CD14-positive monocyte (primary cell): ENCODE measurements around the gene PRAF2. TPM values are rescaled to one million over a fixed set of nuclear protein-coding genes. Genes with fewer than 3 reads are reported as not detected.

Experiments used
- DNase-seq, 3 donors: peaks; one replicate each; pipeline ENCODE4 v3.0.0-alpha.2; 2011 to 2022
- H2AFZ ChIP-seq: 2 replicates; pipeline ENCODE4 v1.6.0; 2012; ENCODE audit warnings: mild to moderate bottlenecking, low read depth, low read length, inconsistent platforms; ENCODE audit not compliant: insufficient read depth, poor library complexity, severe bottlenecking
- H3K27ac ChIP-seq, 2 donors: 1 replicate in 1 of 2; 2 replicates in 1 of 2; pipeline ENCODE4 v1.5.1; 2012 to 2013; ENCODE audit warnings: low read length in 2 of 2, control low read depth in 1 of 2, inconsistent platforms in 1 of 2, low read depth in 1 of 2, mild to moderate bottlenecking in 1 of 2
- H3K27me3 ChIP-seq, 2 donors: one replicate each; pipeline versions ENCODE4 v1.6.0 to v1.6.1; 2011 to 2013; ENCODE audit warnings: low read length in 2 of 2; ENCODE audit not compliant: control insufficient read depth in 2 of 2, insufficient read depth in 2 of 2
- H3K36me3 ChIP-seq, 2 donors: replicated peaks in 1 of 2; 1 replicate in 1 of 2; 2 replicates in 1 of 2; pipeline versions ENCODE4 v1.5.1 to v1.6.1; 2012 to 2013; ENCODE audit warnings: low read length in 2 of 2, control low read depth in 1 of 2, inconsistent platforms in 1 of 2, mild to moderate bottlenecking in 1 of 2; ENCODE audit not compliant: insufficient read depth in 2 of 2, control insufficient read depth in 1 of 2
- H3K4me1 ChIP-seq, 2 donors: 1 replicate in 1 of 2; 2 replicates in 1 of 2; pipeline versions ENCODE4 v1.5.1 to v1.6.1; 2012 to 2013; ENCODE audit warnings: low read length in 2 of 2, control low read depth in 1 of 2, inconsistent platforms in 1 of 2, mild to moderate bottlenecking in 1 of 2, moderate library complexity in 1 of 2; ENCODE audit not compliant: insufficient read depth in 2 of 2, control insufficient read depth in 1 of 2
- H3K4me2 ChIP-seq: replicated peaks from 2 replicates; pipeline ENCODE3; 2012; ENCODE audit warnings: low read length, moderate library complexity, mild to moderate bottlenecking; ENCODE audit not compliant: poor library complexity, severe bottlenecking; ENCODE audit errors: extremely low read depth
- H3K4me3 ChIP-seq, 3 experiments: fragments of 200-600 bp in 1 of 3; sonication (generic) in 1 of 3; replicated peaks in 1 of 3; 1 replicate in 2 of 3; 2 replicates in 1 of 3; pipeline ENCODE4 v1.5.1; 2011 to 2013; ENCODE audit warnings: low read length in 3 of 3, mild to moderate bottlenecking in 3 of 3, control low read depth in 2 of 3, low read depth in 2 of 3, inconsistent platforms in 1 of 3, moderate library complexity in 1 of 3
- H3K79me2 ChIP-seq: 2 replicates; pipeline ENCODE4 v1.6.0; 2012; ENCODE audit warnings: mild to moderate bottlenecking, control low read depth, inconsistent platforms, low read length, moderate library complexity; ENCODE audit not compliant: insufficient read depth
- H3K9ac ChIP-seq: 2 replicates; pipeline ENCODE4 v1.6.0; 2017; ENCODE audit warnings: low read length, mild to moderate bottlenecking; ENCODE audit not compliant: insufficient read depth, poor library complexity, severe bottlenecking
- H3K9me3 ChIP-seq, 2 donors: replicated peaks in 1 of 2; 1 replicate in 1 of 2; 2 replicates in 1 of 2; pipeline versions ENCODE4 v1.5.1 to v1.6.1; 2012 to 2013; ENCODE audit warnings: low read length in 2 of 2, control low read depth in 1 of 2; ENCODE audit not compliant: control insufficient read depth in 1 of 2, insufficient read depth in 1 of 2
- H4K20me1 ChIP-seq: 2 replicates; pipeline ENCODE4 v1.6.0; 2012; ENCODE audit warnings: mild to moderate bottlenecking, low read length, control low read depth, moderate library complexity; ENCODE audit not compliant: insufficient read depth
- H3K27ac Mint-ChIP-seq, 7 donors: one replicate each; pipeline ENCODE4 v1.8.0; 2020; ENCODE audit warnings: mild to moderate bottlenecking in 7 of 7, mixed read lengths in 7 of 7, moderate library complexity in 6 of 7, inconsistent platforms in 2 of 7
- H3K27me3 Mint-ChIP-seq, 3 donors: one replicate each; pipeline ENCODE4 v1.8.0; 2021 to 2022; ENCODE audit warnings: low read depth in 3 of 3, mild to moderate bottlenecking in 3 of 3, mixed read lengths in 3 of 3, moderate library complexity in 3 of 3, inconsistent platforms in 1 of 3
- H3K36me3 Mint-ChIP-seq, 2 donors: one replicate each; pipeline ENCODE4 v1.8.0; 2020; ENCODE audit warnings: mixed read lengths in 2 of 2, inconsistent platforms in 1 of 2, mild to moderate bottlenecking in 1 of 2
- H3K4me1 Mint-ChIP-seq: one replicate; pipeline ENCODE4 v1.8.0; 2020; ENCODE audit warnings: mild to moderate bottlenecking, mixed read lengths
- H3K4me3 Mint-ChIP-seq, 2 donors: one replicate each; pipeline ENCODE4 v1.8.0; 2020; ENCODE audit warnings: mild to moderate bottlenecking in 2 of 2, mixed read lengths in 2 of 2, moderate library complexity in 1 of 2
- H3K9me3 Mint-ChIP-seq, 7 donors: one replicate each; pipeline ENCODE4 v1.8.0; 2020 to 2022; ENCODE audit warnings: mixed read lengths in 7 of 7, mild to moderate bottlenecking in 6 of 7, moderate library complexity in 6 of 7, inconsistent platforms in 2 of 7
- WGBS: methylation state at CpG from one replicate; pipeline ENCODE4 v1.1.5; 2013; ENCODE audit warnings: missing lambda C conversion rate; ENCODE audit not compliant: insufficient coverage; 5-methylcytosine and 5-hydroxymethylcytosine counted together
- intact Hi-C, 2 donors: fragments of 100-400 bp; cut with micrococcal nuclease; formaldehyde crosslinking; loops; one replicate each; pipeline versions ENCODE4 v1.15.0 to v1.15.1; 2023
- polyA plus RNA-seq, 3 donors: library from polyadenylated mRNA; depleted of rRNA in 1 of 3; unstranded in 2 of 3; stranded (reverse) in 1 of 3; fragments of 300-500 nt in 2 of 3; fragments of >200 nt in 1 of 3; fragmentation: Illumina TruSeq in 2 of 3; gene quantifications; 1 replicate in 2 of 3; 2 replicates in 1 of 3; pipeline ENCODE4 v1.2.3, GENCODE V29; 2012 to 2021
- TF ChIP-seq, protein P1 (sequence below): fragments of 200-600 bp; IDR thresholded peaks from one replicate; pipeline ENCODE4 v1.8.0; 2022; ENCODE audit warnings: antibody characterized with exemption, mild to moderate bottlenecking

PRAF2 gene
- polyA plus RNA-seq, 3 donors: 4.1 to 7.9 (median 5.5) TPM

DNA sequence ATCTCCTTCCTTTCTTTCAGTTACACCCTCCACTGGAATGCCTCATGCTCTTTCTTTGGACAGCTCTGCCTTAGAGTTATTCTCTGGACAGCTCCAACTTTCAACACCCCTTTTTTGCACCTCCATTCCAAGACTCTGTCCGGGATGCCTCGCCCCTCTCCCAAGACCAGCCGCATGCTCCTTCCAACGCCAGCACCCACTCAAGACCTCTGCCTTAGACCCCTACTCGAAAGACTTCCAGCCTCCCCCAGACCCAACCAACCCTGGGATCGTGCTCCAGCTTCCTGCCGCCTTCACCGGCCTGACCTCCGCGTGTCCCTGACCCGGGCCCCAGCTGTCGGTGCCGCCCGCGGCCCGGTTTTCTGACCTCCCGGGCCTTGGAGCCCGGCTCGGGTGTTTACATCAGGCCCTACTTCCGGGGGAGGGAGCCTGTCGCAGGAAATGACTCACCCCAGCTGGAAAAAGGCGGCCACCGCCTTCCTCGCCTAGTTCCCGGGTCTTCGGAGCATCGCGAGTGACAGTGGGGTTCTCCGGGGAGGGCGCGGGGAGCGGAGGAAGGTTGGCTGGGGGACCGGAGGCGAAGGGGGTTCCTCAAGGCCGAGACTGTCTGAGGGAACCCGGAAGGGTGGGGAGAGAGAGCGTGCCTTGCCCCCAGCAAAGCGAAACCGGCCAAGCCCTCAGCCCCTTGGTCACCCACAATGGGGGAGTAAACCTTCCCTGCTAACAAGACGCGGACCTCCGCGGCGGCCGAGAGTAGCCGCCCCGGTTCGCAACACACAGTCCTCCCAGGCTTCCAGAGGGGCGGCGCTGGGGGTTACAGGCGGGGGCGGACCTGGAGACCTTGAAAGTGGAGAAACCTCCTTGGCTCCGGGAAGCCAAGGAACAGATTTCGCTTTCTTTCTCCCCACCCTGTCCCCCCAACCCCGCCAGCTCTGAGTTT lies 6.0 kb upstream of the PRAF2 start, which contains the start of gene WDR45:
Gene WDR45 (minus strand): TSS at position 399 of the 940 bp plus-strand sequence. CDS start 1,792 bp downstream, outside the sequence.
- Mint-ChIP-seq H3K4me1 (peaks cover 14% of the 10 kb centered on the region), H3K27me3 (peaks cover 0 to 2% (median 2%) of the 10 kb centered on the region in 3 donors), H3K36me3 (peaks cover 24% of the 10 kb centered on the region in 2 donors), H3K9me3 (peaks cover 0 to 6% (median 0%) of the 10 kb centered on the region in 7 donors), H3K27ac (peak within 1 kb of the TSS; percentile 89 to 99 (median 96)), H3K4me3 (peak within 1 kb of the TSS; percentile 89 to 97)
- WGBS: 0% methylated on average over 29 of the region's 55 CpGs
- Histone ChIP-seq H3K9ac (peak within 1 kb of the TSS; percentile 88), H3K79me2 (peaks cover 9% of the 10 kb centered on the region), H3K4me3 (peak within 1 kb of the TSS; percentile 66 to 86 (median 77)), H2AFZ (peak within 1 kb of the TSS; percentile 68), H3K27me3 (no peaks in the 10 kb centered on the region), H3K36me3 (peaks cover 28 to 30% of the 10 kb centered on the region in 2 donors), H3K4me2 (peak within 1 kb of the TSS; percentile 74), H3K27ac (peak within 1 kb of the TSS; percentile 87 to 94), H3K4me1 (peaks cover 9 to 14% of the 10 kb centered on the region in 2 donors), H4K20me1 (no peaks in the 10 kb centered on the region), H3K9me3 (no peaks in the 10 kb centered on the region)
- TF ChIP-seq, protein P1, sequence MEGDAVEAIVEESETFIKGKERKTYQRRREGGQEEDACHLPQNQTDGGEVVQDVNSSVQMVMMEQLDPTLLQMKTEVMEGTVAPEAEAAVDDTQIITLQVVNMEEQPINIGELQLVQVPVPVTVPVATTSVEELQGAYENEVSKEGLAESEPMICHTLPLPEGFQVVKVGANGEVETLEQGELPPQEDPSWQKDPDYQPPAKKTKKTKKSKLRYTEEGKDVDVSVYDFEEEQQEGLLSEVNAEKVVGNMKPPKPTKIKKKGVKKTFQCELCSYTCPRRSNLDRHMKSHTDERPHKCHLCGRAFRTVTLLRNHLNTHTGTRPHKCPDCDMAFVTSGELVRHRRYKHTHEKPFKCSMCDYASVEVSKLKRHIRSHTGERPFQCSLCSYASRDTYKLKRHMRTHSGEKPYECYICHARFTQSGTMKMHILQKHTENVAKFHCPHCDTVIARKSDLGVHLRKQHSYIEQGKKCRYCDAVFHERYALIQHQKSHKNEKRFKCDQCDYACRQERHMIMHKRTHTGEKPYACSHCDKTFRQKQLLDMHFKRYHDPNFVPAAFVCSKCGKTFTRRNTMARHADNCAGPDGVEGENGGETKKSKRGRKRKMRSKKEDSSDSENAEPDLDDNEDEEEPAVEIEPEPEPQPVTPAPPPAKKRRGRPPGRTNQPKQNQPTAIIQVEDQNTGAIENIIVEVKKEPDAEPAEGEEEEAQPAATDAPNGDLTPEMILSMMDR: no peak
- peak; percentile 72 to 83 (median 74) for DNase-seq
- intact Hi-C loops: no loop called here

DNA sequence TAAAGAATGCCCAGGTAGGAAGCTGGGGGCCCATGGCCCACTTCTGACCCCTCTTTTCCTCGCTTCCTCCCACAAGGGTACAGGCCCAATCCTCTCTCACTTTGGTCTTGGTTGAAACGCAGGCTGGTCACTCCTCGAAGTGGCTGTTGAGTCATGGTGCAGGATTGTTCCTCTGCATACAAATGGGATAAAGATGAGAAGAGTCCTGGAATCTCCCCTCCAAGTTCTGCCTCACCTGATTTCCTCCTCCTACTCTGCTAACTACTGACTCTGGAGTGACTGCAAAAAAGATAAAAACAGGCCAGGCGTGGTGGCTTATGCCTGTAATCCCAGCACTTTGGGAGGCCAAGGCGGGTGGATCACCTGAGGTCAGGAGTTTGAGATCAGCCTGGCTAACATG lies 4.1 kb upstream of the PRAF2 start:
- Histone ChIP-seq H3K79me2 (peaks cover 9% of the 10 kb centered on the region), H3K27me3 (no peaks in the 10 kb centered on the region), H3K4me2 (no peak overlapping the region), H2AFZ (no peak overlapping the region), H3K9ac (no peak overlapping the region), H3K36me3 (peaks cover 28 to 32% of the 10 kb centered on the region in 2 donors), H3K4me1 (peaks cover 24 to 30% of the 10 kb centered on the region in 2 donors), H3K4me3 (no peak overlapping the region), H3K9me3 (no peaks in the 10 kb centered on the region), H4K20me1 (no peaks in the 10 kb centered on the region), H3K27ac (no peak overlapping the region)
- TF ChIP-seq, protein P1: no peak
- no peak overlapping the region for H3K27ac Mint-ChIP-seq
- DNase-seq: no peak
- peaks cover 29% of the 10 kb centered on the region for H3K4me1 Mint-ChIP-seq
- H3K36me3 Mint-ChIP-seq: peaks cover 26 to 27% of the 10 kb centered on the region in 2 donors
- intact Hi-C loops: no loop called here
- peaks cover 2 to 4% (median 2%) of the 10 kb centered on the region in 3 donors for H3K27me3 Mint-ChIP-seq
- peaks cover 0 to 14% (median 1%) of the 10 kb centered on the region in 7 donors for H3K9me3 Mint-ChIP-seq
- WGBS: 100% methylated on average over 2 of the region's 5 CpGs
- no peak overlapping the region for H3K4me3 Mint-ChIP-seq
